ENCODE data around the gene DAGLB.
A peak's percentile ranks its signal among the peaks of the same experiment; 100 is the strongest.
"Not testable (repeated sequence)": the region's sequence is repeated elsewhere in the genome, so short reads cannot be mapped to it uniquely, and the experiment has no call there.

Gene DAGLB

GRCh38 chr7:6460990-6461584, 13.3 kb upstream of the DAGLB start:
- DNase-seq: no peak

GRCh38 chr7:6460303-6460702, 12.5 kb upstream of the DAGLB start:
- no peak for DNase-seq

GRCh38 chr7:6458676-6459075, 10.9 kb upstream of the DAGLB start:
- not testable (repeated sequence) for DNase-seq

GRCh38 chr7:6453734-6454133, 6.0 kb upstream of the DAGLB start:
- DNase-seq: peak; percentile 57

GRCh38 chr7:6451224-6451705, 3.5 kb upstream of the DAGLB start:
- no peak for DNase-seq

- DNase-seq: not testable (repeated sequence)
Observed at GRCh38 chr7:6450591-6450990, 2.8 kb upstream of the DAGLB start.

- DNase-seq: not testable (repeated sequence)
Observed at GRCh38 chr7:6449884-6450283, 2.1 kb upstream of the DAGLB start.

- no peak for DNase-seq
Observed at GRCh38 chr7:6448943-6449543, 1.3 kb upstream of the DAGLB start.

GRCh38 chr7:6446838-6447580, 745 bp downstream of the DAGLB start:
- DNase-seq: no peak

GRCh38 chr7:6444516-6445269, 3.1 kb downstream of the DAGLB start:
- no peak for DNase-seq

- DNase-seq: no peak
Observed at GRCh38 chr7:6443372-6443941, 4.3 kb downstream of the DAGLB start.

- DNase-seq: no peak
Observed at GRCh38 chr7:6442114-6442513, 5.6 kb downstream of the DAGLB start.

- no peak for DNase-seq
Observed at GRCh38 chr7:6440381-6440780, 7.4 kb downstream of the DAGLB start.

- DNase-seq: no peak
Observed at GRCh38 chr7:6438427-6438826, 9.3 kb downstream of the DAGLB start.

- DNase-seq: no peak
Observed at GRCh38 chr7:6437251-6437650, 10.5 kb downstream of the DAGLB start.

GRCh38 chr7:6436385-6436685, 11.4 kb downstream of the DAGLB start:
- no peak for DNase-seq

- DNase-seq: peak; percentile 81
Observed at GRCh38 chr7:6435486-6436384, 12.0 kb downstream of the DAGLB start.

- DNase-seq: no peak
Observed at GRCh38 chr7:6433784-6434615, 13.8 kb downstream of the DAGLB start.

GRCh38 chr7:6432781-6433180, 15.0 kb downstream of the DAGLB start:
- DNase-seq: no peak

GRCh38 chr7:6430974-6431373, 16.8 kb downstream of the DAGLB start:
- no peak for DNase-seq

- no peak for DNase-seq
Observed at GRCh38 chr7:6430271-6430940, 17.3 kb downstream of the DAGLB start.

All from 8988T (cell line).